Measurements from ENCODE around the gene DENND11. TPM values are rescaled to one million over a fixed set of nuclear protein-coding genes. Genes with fewer than 3 reads are reported as not detected.

DENND11 gene
- total RNA-seq, 1 donor from 2014 or later = 19.1 TPM

Other genes with a start within 250 kb of the DENND11 start
- gene AGK, start 150.8 kb downstream of the DENND11 start, total RNA-seq = 43.0 TPM
- gene WEE2, start 6.2 kb upstream of the DENND11 start, total RNA-seq = not detected
- gene SSBP1, start 36.2 kb upstream of the DENND11 start, total RNA-seq = 121 TPM
- gene TAS2R3, start 61.9 kb upstream of the DENND11 start, total RNA-seq = 6.4 TPM
- 4.7 TPM for gene TAS2R4, start 74.5 kb upstream of the DENND11 start, total RNA-seq
- 6.2 TPM for gene TAS2R5, start 88.1 kb upstream of the DENND11 start, total RNA-seq
- not detected for gene PRSS37, start 139.3 kb upstream of the DENND11 start, total RNA-seq
- gene OR9A4, start 214.2 kb upstream of the DENND11 start, total RNA-seq = not detected
- gene CLEC5A, start 244.8 kb upstream of the DENND11 start, total RNA-seq = 2.8 TPM